Nephron (organoid): ENCODE data around the gene BMP8A.

ENCODE experiments used
- H3K27ac Mint-ChIP-seq, 3 experiments: 2 replicates each; pipeline ENCODE4 v1.8.0; 2020; ENCODE audit warnings: mixed read lengths in 3 of 3, mild to moderate bottlenecking in 2 of 3, moderate library complexity in 1 of 3
- H3K27me3 Mint-ChIP-seq: 2 replicates; pipeline ENCODE4 v1.8.0; 2021; ENCODE audit warnings: low read depth, mild to moderate bottlenecking, moderate library complexity, mixed read lengths
- H3K36me3 Mint-ChIP-seq: 2 replicates; pipeline ENCODE4 v1.8.0; 2020; ENCODE audit warnings: low read depth, mixed read lengths
- H3K4me1 Mint-ChIP-seq: 2 replicates; pipeline ENCODE4 v1.8.0; 2020; ENCODE audit warnings: mixed read lengths
- H3K4me3 Mint-ChIP-seq, 3 experiments: 2 replicates each; pipeline ENCODE4 v1.8.0; 2020; ENCODE audit warnings: mild to moderate bottlenecking in 3 of 3, mixed read lengths in 3 of 3, moderate library complexity in 2 of 3
- H3K9me3 Mint-ChIP-seq: 2 replicates; pipeline ENCODE4 v1.8.0; 2020; ENCODE audit warnings: mixed read lengths
- TF ChIP-seq, protein P1 (sequence below), 3 experiments: fragments of 200-600 bp; sonication (generic); IDR thresholded peaks; one replicate each; pipeline ENCODE4 v1.5.0; 2021; ENCODE audit warnings: antibody characterized with exemption in 3 of 3; ENCODE audit not compliant: unreplicated experiment in 3 of 3

The BMP8A gene

DNA sequence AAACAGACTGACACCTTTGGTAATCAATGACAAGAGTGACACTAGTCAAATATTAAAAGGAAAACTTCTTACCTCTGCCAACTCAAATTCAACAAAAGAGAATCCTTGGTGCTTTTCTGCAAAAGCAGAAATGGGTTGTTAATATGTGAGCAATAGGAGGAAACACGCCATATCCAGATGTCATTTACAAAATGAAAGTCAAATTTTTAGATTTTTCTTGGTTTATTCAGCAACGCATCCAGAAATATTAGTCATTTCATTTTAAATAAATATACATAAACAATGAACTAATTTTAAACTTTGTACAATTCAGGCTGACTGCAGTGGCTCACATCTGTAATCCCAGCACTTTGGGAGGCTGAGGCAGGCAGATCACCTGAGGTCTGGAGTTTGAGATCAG, 62.8 kb downstream of the BMP8A start:
- Mint-ChIP-seq H3K27ac (no peak overlapping the region), H3K4me1 (peaks cover 8% of the 10 kb centered on the region), H3K27me3 (no peaks in the 10 kb centered on the region), H3K4me3 (no peak overlapping the region), H3K36me3 (peaks cover 29% of the 10 kb centered on the region), H3K9me3 (no peaks in the 10 kb centered on the region)
- TF ChIP-seq, protein P1, sequence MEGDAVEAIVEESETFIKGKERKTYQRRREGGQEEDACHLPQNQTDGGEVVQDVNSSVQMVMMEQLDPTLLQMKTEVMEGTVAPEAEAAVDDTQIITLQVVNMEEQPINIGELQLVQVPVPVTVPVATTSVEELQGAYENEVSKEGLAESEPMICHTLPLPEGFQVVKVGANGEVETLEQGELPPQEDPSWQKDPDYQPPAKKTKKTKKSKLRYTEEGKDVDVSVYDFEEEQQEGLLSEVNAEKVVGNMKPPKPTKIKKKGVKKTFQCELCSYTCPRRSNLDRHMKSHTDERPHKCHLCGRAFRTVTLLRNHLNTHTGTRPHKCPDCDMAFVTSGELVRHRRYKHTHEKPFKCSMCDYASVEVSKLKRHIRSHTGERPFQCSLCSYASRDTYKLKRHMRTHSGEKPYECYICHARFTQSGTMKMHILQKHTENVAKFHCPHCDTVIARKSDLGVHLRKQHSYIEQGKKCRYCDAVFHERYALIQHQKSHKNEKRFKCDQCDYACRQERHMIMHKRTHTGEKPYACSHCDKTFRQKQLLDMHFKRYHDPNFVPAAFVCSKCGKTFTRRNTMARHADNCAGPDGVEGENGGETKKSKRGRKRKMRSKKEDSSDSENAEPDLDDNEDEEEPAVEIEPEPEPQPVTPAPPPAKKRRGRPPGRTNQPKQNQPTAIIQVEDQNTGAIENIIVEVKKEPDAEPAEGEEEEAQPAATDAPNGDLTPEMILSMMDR (IDR thresholded peaks at IDR 0.05; ENCODE audit: unreplicated experiment in 3 of 3): no peak

DNA sequence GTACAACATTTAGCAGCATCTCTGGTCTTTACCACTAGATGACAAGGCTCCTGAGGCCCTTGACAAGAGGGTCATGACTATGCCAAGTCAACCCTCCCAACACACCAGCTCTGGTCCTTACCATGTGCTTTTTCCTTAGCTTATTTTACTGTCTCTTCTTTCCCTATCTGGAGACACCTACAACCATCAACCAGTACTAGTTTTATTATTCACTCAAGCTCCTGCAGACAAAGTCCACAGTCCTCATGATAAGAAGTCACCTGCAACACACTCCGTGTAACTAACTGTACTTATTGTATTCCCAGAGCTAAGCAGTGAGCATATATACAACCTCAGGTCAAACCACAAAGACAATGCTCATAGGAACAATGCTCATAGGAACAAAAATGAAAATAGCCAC, 69.8 kb downstream of the BMP8A start:
- Mint-ChIP-seq H3K9me3 (no peaks in the 10 kb centered on the region), H3K4me3 (peak overlapping the region in 1 of 3 experiments; percentile 65), H3K27ac (no peak overlapping the region), H3K27me3 (no peaks in the 10 kb centered on the region), H3K4me1 (peaks cover 8% of the 10 kb centered on the region), H3K36me3 (peaks cover 79% of the 10 kb centered on the region)
- TF ChIP-seq, protein P1 (IDR thresholded peaks at IDR 0.05; ENCODE audit: unreplicated experiment in 3 of 3): no peak

DNA sequence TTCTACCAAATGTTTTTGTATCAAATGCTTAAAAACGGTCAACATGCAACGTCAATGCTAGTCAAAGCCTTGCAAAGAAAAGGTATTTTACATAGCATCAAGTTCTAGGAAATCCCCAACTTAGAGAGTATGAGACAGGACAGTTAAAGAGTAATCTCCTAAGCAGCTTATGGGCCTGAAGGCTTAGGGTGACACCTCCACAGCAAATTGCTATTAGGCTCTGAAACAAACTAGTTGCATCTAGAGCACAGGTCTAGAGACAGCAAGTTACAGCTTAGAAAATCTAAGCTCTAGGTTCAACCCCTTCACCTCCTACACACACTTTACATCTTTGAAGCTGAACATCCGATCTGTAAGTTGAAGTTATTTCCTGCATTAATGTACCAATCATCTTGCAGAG, 71.5 kb downstream of the BMP8A start:
- H3K27me3 Mint-ChIP-seq: no peaks in the 10 kb centered on the region
- H3K9me3 Mint-ChIP-seq: no peaks in the 10 kb centered on the region
- H3K4me3 Mint-ChIP-seq: no peak overlapping the region
- TF ChIP-seq, protein P1 (IDR thresholded peaks at IDR 0.05; ENCODE audit: unreplicated experiment in 3 of 3): no peak
- peaks cover 8% of the 10 kb centered on the region for H3K4me1 Mint-ChIP-seq
- H3K27ac Mint-ChIP-seq: no peak overlapping the region
- H3K36me3 Mint-ChIP-seq: peaks cover 92% of the 10 kb centered on the region

DNA sequence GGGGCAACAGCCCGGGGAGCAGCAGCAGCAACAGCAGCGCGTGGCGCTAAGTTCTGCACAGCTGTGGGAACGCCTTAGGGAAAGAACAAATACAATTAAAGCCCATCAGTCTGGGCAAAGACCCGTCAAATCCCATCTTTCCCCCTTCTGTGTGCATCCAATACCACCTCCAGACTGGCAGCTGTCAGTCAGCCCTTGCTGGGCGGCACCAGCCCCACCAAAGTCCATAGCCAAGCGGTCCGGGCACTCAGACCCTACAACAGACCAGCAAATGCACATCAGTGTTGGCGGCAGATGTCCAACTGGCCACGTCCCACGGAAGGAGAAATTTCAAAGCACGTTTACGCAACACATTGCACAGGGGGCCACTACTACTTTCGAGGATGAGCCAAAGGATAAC, 72.2 kb downstream of the BMP8A start:
- no peak overlapping the region for H3K27ac Mint-ChIP-seq
- TF ChIP-seq, protein P1 (IDR thresholded peaks at IDR 0.05; ENCODE audit: unreplicated experiment in 3 of 3): no peak
- no peaks in the 10 kb centered on the region for H3K27me3 Mint-ChIP-seq
- peaks cover 6% of the 10 kb centered on the region for H3K4me1 Mint-ChIP-seq
- no peaks in the 10 kb centered on the region for H3K9me3 Mint-ChIP-seq
- no peak overlapping the region for H3K4me3 Mint-ChIP-seq
- H3K36me3 Mint-ChIP-seq: peaks cover 92% of the 10 kb centered on the region

DNA sequence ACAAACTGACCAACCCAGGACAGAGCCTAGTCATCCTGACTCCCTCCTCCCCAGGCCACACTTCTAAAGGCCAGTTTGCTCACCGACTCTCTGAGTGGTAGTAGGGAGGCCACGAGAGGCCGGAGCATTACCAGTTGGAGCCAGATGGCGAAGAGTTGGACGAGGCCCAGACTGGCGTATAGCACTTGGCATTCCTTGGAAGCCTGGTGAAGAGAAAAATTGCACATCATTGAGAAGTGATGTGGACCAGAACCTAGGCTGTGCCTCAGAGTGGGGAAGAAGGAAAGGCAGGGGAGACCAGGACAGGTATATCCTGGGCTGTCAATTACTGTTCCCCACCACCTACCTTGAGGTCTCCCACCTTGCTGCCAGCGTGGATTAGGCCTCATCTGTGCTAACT, 72.9 kb downstream of the BMP8A start:
- Mint-ChIP-seq H3K36me3 (peaks cover 92% of the 10 kb centered on the region), H3K27ac (no peak overlapping the region), H3K4me1 (no peaks in the 10 kb centered on the region), H3K9me3 (no peaks in the 10 kb centered on the region), H3K27me3 (no peaks in the 10 kb centered on the region), H3K4me3 (no peak overlapping the region)
- TF ChIP-seq, protein P1 (IDR thresholded peaks at IDR 0.05; ENCODE audit: unreplicated experiment in 3 of 3): no peak

DNA sequence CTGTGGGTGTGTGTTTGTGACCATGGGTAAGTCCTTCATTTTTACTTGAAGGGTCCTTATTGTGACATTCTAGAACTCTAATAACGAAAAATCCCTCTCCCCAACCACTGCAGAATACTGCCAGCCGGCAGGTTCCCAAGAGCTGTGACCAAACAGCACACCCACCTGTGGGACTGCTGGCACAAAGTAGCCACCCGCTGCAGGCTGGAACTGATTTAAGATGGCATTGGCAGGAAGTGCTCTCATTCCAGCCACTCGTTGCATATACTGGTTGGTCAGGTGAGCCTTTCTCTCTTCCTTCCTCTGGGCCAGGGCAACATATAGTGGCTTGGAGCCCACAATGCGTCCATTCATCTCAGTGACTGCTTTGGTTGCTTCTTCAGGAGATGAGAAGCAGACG, 73.5 kb downstream of the BMP8A start:
- no peak overlapping the region for H3K27ac Mint-ChIP-seq
- H3K9me3 Mint-ChIP-seq: no peaks in the 10 kb centered on the region

More for the DNA sequence above, 73.5 kb downstream of the BMP8A start:
- Mint-ChIP-seq H3K4me3 (no peak overlapping the region), H3K4me1 (no peaks in the 10 kb centered on the region), H3K27me3 (no peaks in the 10 kb centered on the region), H3K36me3 (peaks cover 95% of the 10 kb centered on the region)
- TF ChIP-seq, protein P1 (IDR thresholded peaks at IDR 0.05; ENCODE audit: unreplicated experiment in 3 of 3): no peak
